GM18502 (cell line): ENCODE measurements around the gene PLXNC1.
"Not testable (repeated sequence)": the region's sequence is repeated elsewhere in the genome, so short reads cannot be mapped to it uniquely, and the experiment has no call there.

Experiments
- ATAC-seq: cut with Tn5 transposase; IDR thresholded peaks from one replicate; pipeline ENCODE4 v1.9.1; 2021; ENCODE audit warnings: mild to moderate bottlenecking; ENCODE audit not compliant: unreplicated experiment, poor library complexity

PLXNC1 gene

DNA sequence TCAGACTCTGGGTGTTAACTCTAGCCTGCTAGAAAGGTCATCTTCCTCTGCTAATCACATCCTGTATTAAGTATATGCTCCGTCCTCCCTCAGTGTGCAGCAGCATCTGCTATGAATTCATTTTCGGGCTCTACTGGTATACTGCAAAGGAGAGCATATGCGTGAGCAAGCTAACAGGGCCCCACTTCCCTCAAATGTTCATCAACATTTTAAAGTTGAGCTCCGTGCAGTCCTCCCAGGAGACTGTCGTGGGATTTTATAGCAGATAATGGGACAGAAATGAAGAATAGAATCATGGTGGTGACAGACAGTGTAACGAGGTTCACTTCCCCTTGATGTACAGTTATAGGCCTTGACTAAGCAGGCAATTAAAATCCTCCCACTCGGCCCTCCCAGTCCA, 131.7 kb downstream of the PLXNC1 start:
- no peak for ATAC-seq

- no peak for ATAC-seq
Observed at GRCh38 chr12:94282675-94283074, 134.3 kb downstream of the PLXNC1 start.

GRCh38 chr12:94284046-94284445, 135.7 kb downstream of the PLXNC1 start:
- ATAC-seq: no peak

- ATAC-seq: no peak
Observed at GRCh38 chr12:94284859-94285258, 136.5 kb downstream of the PLXNC1 start.

DNA sequence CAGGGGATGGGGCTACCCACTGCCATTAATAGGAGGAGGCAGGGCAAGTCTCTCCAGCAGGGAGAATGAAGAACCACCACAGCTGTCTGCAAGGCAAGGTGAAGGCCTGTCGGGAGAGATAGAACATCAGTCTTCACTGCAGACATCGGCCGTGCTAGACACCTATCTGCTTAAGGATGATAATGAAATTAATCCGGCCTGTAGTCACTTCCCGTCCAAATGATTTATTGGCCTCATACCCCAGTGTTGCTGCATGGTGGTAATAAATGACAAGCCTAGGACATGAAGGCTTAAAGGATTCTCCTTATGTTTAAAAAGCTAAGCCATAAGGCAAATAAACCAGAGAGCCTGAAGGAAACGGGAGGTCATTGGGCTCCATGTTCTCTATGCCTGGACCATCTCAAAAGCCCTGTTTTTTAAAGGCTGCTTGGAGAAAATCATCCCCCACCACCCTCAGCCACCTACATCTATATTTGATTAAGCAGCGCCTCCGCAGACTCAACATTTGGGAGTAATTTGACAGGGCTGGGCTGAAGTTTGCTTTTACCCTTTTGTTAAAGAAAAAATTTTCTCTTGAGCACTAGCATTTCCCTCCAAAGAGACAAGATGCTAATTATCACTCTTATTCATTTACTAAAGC, 137.7 kb downstream of the PLXNC1 start:
- no peak for ATAC-seq

GRCh38 chr12:94286583-94287244, 138.3 kb downstream of the PLXNC1 start:
- ATAC-seq: no peak

GRCh38 chr12:94287245-94287628, 138.9 kb downstream of the PLXNC1 start:
- no peak for ATAC-seq

DNA sequence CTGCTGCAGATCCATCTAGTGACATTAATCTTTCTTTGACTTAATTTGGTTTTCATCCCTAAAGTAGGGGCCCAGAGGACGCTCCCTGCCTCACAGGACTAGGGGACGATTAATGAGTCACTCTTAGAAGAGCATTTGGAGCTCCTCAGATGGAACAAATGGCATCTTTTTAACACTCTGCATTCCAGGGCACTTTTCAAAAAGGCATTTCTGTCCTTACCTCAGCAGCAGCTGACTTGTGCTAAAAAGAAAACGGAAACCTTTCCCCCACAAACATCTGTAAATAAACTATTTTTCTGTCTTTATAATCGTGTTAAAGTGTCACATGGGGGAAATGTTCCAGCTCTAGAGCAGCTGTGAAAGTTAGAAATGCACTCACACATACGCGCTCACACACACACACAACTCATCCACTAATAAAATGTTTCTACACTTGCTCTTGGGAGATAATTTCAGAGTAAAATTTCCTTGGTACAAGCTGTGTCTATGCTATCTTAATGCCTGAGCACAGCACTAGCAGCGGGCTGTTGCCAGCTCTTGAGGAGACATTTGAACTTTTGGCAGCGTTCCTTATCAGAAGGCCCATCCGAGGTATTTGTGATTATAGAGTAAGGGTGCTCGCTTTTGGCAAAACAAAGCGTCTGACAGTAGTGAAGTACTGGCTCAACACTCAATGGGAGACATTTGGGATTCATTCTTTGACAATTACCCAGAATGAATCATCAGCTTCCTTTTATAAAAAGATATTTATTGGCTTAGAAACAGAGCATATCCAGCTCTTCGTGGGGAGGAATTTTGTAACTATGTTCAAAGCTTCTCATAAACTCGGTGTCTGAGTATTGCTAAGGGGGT, 141.3 kb downstream of the PLXNC1 start:
- no peak for ATAC-seq

GRCh38 chr12:94290353-94290752, 142.0 kb downstream of the PLXNC1 start:
- ATAC-seq: no peak

DNA sequence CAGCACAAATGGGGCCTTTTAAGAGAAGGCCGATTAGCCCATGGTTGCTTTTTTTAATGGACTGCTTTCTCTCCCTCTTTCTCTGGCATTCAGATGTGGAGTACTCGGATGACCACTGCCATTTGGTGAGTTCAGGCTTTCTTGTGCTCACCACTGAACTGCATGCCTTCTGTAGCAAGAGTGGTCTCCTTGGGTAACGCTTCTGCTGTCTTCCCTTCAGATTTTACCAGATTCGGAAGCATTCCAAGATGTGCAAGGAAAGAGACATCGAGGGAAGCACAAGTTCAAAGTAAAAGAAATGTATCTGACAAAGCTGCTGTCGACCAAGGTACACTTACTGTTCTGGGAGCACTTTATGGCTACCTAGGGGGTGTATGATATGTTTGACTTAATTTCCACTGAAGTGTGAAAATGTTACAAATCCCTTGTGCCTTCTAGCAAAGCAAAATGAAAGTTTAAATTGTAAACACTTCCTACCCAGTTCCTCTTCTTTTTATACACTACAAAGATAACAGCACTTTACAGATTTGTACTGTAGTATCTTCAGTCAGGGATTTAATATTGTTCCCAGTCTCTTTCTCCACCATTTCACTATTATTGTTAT, 148.8 kb downstream of the PLXNC1 start:
- ATAC-seq: no peak

DNA sequence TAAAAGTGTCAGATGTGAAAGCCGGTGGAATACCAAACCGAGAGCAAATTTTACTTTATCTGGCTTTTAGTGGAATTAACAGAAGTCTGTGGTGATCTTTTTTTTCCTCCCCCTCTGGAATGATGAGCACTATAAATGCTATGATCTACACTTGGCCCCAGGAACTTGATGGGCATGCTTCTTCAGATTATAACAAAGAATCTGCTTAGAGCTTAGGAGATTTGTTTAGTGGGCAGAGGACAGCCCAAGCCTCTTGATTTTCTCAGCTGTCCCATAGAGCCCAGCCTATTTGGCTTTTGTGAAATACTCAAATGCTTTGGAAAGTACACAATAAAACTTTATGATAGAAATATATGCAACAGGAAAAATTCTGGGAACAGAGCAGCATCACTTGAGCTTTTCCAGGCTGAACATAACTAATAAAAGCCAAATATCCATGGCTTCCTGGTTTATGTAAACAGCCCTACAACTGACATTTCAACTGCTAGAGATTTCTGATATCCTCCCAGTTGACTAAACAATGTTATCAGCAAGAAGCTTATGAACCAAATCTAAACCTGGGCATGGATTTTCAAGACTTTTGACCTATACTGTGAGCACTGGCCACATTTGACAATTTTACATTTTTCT, 149.6 kb downstream of the PLXNC1 start:
- no peak for ATAC-seq

DNA sequence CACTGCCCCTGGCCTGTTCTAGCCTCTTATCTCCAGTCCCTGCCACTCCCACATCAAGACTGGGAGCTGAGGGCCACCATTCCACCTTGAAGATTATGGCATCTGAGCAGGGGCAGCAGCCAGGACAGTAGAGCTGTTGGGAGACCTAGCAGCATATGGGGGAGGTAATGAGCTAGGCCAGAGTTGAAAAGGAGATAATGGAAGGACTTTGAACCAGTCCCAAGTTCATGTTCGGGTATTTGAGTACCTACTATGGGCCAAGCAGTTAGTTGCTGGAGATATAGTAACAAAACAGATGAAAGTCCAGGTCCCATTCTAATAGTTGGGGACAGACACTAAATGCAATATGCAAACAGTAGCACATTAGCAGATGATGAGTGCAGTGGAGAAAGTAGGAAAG, 151.5 kb downstream of the PLXNC1 start:
- no peak for ATAC-seq

DNA sequence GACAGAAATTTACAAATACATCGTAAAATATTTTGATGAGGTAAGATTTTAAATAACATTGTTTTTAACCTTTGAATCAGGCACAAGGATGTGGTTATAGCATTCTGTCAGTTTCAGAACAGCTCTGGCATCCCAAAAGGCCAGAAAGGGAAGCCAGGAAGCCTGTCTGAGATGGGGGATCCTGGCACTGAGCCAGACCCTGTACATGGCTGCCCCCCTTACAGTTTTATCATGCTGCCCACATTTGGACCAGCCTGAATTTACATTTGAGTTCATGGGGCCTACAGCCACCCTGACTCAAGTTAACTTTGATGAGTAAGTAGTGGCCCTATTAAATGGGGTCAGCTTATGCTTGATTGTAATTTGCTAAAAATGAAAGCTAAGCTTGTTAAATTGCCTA, 155.6 kb downstream of the PLXNC1 start:
- ATAC-seq: no peak

DNA sequence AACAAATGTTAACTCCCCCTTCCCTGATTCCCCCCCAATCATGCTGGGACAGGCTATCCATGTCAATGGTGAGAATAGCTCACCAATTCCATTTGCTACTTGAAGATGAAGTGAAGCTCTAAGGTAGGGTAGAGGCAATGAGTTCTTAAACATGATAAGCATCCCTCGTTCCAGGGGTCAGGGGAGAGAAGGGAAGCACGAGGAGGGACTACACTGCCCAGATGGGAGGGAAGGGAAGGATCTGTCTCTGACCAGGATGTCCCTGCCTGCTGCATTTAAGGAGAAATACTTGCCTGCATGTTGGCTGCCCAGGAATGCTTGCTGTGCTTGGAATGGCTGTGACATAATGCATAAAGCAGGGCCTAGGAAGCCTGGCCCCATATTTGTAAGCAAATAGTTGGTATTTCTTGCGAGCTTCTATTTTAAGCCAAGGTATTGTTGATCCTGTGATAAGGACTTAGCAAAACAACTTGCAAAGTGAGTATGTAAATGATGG, 156.2 kb downstream of the PLXNC1 start:
- no peak for ATAC-seq

GRCh38 chr12:94305130-94305957, 157.0 kb downstream of the PLXNC1 start:
- peak; percentile 68 for ATAC-seq

DNA sequence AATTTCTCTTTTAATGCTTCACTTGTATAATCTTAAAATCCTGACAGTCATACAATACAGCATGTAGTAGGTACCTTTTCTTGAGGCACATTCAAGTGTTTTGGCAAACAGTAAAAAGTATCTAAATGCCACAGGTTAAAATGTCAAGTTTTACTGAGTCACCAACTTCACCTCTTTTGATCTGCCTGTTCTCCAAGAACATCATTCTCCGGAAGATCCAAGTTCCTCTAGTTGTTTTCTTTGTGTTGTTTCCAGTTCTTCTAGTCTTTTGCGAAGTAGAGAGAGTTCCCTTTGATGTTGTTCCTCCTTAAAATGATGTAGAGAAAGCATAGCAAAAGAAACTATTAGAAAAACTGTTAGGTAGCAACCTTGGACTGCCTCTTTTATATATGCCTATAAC, 160.2 kb downstream of the PLXNC1 start:
- no peak for ATAC-seq

GRCh38 chr12:94309373-94309772, 161.0 kb downstream of the PLXNC1 start:
- peak; percentile 78 for ATAC-seq

- no peak for ATAC-seq
Observed at GRCh38 chr12:94312378-94312777, 164.0 kb downstream of the PLXNC1 start.

DNA sequence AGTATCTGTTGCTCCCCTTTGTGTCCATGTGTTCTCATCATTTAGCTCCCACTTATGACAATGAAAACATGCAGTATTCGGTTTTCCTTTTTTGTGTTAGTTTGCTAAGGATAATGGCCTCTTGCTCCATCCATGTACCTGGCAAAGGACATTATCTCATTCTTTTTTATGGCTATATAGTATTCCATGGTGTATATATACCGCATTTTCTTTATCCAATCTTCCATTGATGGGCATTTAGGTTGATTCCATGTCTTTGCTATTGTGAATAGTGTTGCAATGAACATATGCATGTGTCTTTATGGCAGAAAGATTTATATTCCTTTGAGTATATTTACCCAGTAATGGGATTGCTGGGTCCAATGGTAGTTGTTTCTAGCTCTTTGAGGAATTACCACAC, 168.2 kb downstream of the PLXNC1 start:
- not testable (repeated sequence) for ATAC-seq
